Inferior parietal cortex (tissue), 1 donor: ENCODE results near the gene CKS2.
A peak's percentile ranks its signal among the peaks of the same experiment; 100 is the strongest.

Source experiments
- DNase-seq: peaks from one replicate; pipeline ENCODE4 v3.0.0-alpha.2; 2016; ENCODE audit errors: extremely low spot score

The CKS2 gene

DNA sequence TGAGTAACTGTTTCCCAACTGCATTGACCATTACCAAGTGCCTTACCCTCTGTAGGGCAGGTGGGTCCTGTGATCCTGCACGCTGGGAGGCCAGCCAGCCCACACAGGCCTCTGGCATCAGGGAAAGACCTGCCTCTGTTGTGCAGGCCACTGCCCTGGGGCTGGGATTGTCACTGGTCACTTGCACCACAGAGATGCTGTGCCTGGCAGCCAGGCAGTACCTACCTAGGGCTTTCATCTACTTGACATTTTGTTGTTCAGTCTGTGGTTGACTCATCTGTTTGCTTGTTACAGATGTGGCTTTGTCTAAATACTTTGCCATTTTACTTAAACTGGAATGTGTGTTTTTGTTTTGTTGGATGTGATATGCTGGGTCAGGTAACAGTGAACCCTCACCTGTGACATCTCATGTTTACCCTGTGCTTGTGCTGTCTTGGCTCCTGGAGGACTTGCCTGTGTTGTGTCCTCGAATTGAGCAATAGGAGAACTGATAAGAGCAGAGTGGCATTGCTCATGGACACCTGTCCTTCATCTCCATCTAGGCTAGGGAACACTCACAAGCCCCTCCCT lies 40.1 kb downstream of the CKS2 start:
- DNase-seq: no peak

GRCh38 chr9:89351584-89352300 lies 40.7 kb downstream of the CKS2 start:
- no peak for DNase-seq

DNA sequence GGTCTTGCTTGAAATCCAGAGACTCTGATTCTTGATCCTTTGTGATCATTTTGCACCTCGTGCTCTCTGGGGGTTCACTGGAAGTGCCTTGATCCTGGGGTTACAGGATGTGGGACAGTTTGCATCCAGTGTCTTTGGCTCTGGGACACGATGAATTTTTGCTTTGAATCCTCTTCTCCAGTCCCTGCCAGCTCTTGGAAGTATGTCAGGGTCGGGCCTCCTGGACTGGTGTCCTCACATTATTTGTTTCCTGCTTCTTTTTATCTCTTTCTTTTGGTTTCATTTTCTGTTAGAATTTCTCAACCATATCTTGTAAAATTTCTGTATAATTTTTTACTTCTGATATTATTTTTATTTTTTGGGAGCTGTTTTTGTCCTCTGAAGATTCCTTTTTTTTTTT lies 41.5 kb downstream of the CKS2 start:
- no peak for DNase-seq

GRCh38 chr9:89352874-89353649 lies 42.1 kb downstream of the CKS2 start:
- DNase-seq: no peak

DNA sequence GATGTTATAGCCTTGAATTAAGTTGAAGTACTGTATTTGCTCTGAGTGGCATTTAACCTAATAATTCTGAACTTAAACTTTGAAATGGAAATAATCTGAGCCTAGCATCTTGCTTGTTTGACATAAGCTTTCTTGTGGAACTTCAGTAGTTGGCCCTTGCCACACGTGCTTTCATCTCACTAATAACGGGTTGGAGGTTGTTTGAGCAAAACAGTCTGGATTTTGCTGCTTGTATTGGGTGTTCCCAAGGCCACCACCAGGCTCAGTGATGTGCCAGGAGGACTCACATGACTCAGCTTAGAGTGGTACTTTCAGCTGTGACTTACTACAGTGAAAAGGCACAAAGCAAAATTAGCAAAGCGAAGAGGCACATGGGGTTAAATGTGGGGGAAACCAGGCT lies 43.0 kb downstream of the CKS2 start:
- DNase-seq: no peak

GRCh38 chr9:89354471-89354870 lies 43.5 kb downstream of the CKS2 start:
- DNase-seq: no peak

- no peak for DNase-seq
These were observed 45.8 kb downstream of the CKS2 start for GRCh38 chr9:89356782-89357181.

DNA sequence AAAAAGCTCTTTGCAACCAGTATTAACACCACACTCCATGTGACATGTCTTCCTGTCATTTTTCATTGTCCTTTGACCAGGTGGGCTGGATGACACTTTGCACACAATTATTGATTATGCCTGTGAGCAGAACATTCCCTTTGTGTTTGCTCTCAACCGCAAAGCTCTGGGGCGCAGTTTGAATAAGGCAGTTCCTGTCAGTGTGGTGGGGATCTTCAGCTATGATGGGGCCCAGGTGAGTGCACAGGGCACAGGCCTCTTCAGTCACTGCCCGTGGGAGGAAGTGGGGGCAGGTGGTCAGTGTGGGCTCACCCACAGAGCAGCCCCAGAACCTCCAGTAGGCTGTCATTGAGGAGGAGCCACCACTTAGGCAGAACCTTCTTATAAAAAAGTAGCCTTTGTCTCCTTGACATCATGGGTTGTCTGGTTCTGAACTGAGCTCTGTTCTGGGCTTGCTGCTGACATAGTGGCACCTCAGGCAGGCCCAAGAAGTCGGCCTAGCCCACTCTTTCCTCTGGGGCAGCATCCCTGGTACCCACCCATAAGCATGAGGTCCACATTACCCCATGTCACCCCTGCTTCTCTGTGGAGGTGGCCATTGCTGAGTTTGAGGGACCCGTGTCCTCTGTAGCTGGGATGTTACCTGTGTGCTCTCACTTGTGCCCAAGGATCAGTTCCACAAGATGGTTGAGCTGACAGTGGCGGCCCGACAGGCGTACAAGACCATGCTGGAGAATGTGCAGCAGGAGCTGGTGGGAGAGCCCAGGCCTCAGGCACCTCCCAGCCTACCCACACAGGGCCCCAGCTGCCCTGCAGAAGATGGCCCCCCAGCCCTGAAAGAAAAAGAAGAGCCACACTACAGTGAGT lies 46.6 kb downstream of the CKS2 start:
- DNase-seq: no peak

GRCh38 chr9:89358376-89358916 lies 47.5 kb downstream of the CKS2 start:
- no peak for DNase-seq

GRCh38 chr9:89358985-89359384 lies 48.0 kb downstream of the CKS2 start:
- peak; percentile 39 for DNase-seq

- DNase-seq: peak; percentile 38
These were observed 48.8 kb downstream of the CKS2 start for GRCh38 chr9:89359751-89360261.

DNA sequence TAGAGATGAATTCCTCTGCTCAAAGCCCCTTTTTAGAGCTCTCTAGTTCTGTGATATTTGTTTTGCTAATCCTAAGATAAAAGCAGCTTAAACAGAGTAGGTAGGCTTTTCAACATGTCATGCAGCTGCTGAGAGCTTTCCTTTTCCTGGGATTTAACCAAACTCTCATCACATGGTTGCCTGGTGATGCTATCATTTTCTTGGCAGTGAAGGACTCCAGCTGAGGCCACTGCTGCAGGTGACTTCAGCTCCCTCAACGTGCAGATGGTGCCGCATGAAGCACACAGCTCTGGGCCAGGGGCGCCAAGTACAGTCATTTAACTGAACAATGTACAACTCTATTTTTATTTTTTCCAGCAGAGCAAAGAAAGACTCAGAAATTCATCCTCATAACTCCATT lies 49.5 kb downstream of the CKS2 start:
- peak; percentile 55 for DNase-seq

DNA sequence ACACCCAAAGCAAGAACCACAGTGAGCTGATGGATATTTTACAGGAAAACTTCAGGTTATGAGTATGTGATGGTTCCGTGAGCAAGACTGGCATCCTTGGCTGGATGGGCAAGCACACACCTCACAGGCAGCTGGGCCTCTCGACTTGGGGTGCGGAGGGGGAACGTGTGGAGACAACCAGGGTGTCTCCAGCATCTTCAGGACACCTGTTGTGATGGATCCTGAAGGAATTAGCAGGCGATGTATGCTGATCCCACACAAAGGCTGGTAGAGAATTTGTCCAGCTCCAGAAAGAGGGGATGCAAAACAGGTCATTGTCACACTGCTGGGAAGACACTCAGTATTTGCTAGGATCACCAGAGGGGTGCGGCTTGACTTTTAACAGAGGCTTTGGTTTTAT lies 50.0 kb downstream of the CKS2 start:
- DNase-seq: no peak

DNA sequence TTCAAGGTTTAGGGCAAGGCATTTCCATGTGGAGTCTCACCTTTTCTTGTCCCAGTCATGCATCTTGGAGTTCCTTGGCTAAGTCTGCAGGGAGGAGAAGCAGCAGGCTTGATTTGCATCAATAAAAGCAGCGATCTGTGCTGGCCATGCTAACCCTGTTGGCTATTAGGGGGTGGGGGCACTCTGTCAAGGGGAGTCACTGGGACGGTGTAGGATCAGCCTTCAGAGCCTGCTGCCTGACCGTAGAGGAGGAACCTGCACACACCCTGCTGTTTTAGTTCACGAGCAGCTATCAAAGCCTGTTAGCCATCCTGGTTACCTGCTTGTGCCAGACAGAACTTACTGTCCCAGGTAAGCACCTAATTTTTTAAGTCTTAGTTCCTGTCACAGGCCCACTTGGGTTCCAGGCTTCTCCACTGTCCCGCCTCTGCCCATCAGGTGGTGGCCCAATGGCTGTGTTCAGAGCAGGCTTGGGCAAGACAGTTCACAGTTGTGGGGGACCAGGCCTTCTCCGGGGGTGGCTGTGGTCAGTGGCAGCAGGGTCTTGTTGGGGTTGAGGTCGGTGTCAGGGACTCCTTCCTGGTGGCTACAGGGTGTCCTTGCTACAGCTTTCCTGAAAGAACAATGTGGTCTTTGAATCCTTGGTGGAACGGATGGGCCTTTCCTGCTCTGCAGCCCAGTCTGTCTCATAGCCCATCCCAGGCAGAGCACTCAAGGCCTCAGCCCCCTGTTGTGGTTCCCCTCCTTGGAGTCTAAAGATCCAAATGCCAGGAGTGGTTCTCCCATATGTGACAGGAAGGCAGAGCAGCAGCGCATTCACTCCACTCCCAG lies 51.0 kb downstream of the CKS2 start:
- DNase-seq: no peak

DNA sequence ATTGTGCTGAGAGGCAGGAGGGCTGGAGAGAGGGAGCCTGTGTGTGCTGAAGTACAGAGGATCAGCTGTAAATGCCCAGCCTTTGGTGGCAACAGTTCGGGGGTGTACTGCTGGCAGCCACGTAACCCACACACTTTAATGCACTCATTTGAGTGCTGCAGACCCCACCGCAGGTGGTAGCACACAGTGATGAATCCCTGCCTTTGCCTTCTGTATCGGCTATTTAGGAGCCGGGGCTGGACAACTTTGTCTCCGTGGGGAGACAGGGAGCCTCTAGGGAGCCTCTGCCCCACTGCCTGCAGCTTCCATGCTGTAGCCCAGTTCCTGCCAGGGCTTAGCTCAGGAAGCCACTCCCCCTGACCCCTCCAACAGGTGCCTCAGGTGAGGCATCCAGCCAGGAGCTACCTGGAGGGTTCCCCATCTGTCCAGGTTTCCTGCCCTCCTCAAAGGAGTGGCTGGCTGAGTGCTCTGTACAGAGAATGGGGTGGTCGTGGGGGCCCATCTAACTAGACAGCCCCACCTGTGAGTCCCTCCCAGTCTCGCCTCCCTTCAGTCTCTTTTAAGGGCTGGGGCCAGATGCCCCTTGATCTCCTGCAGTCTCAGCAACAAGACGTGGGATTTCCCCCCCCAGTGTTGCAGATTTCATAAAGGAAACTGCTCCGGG lies 51.8 kb downstream of the CKS2 start:
- DNase-seq: no peak

DNA sequence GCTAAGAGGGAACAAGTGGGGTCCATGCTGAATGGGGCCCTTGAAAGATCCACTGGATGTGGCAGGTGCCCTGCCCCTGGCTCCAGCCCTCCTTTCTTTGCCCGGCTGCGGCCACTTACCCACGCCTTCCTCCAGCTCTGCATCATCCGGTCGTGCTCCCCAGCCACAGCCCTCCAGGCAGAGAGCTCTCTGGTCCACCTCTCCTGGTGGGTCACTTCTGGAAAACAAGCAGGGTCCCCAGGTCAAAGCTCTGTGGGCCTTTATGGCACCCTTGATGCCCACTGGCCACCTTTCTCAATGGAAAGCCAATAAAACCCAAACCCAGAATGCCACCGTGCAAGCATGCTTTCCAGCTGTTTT lies 52.3 kb downstream of the CKS2 start:
- DNase-seq: no peak

- DNase-seq: no peak
These were observed 53.1 kb downstream of the CKS2 start for GRCh38 chr9:89363921-89364665.

GRCh38 chr9:89364666-89365531 lies 53.9 kb downstream of the CKS2 start:
- DNase-seq: no peak

DNA sequence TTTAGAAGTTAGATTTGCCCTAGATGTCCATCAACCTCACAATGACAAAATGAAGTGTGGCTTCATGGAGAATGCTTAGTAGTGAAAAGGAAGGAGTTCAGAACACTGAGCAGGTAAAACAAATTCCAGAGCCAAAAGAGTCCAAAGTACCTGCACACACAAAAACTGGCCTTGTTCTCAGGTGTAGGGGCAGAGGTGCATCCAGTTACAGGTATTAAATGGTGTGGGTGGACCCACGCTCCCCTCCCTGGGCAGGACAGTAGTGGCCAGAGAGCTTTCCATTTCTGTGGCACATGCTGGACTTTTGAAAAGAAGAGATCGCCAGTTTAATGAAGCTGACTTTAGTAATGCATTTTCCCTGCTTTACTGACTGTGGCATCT lies 54.5 kb downstream of the CKS2 start:
- no peak for DNase-seq
